Ovary (tissue), 9 donors: ENCODE data around the gene UGT1A7. TPM values are rescaled to one million over a fixed set of nuclear protein-coding genes. Genes with fewer than 3 reads are reported as not detected.

Source experiments
- DNase-seq, 5 donors: peaks; one replicate each; pipeline ENCODE4 v3.0.0-alpha.2; 2019 to 2020
- H3K27ac ChIP-seq, 2 donors: fragments of 200-600 bp; one replicate each; pipeline versions ENCODE4 v1.5.1 to v1.8.0; 2019 to 2022
- H3K27me3 ChIP-seq: fragments of 200-600 bp; one replicate; pipeline ENCODE4 v1.8.0; 2022
- H3K36me3 ChIP-seq: fragments of 200-600 bp; sonication (generic); one replicate; pipeline ENCODE4 v1.5.1; 2019
- H3K4me1 ChIP-seq: one replicate; pipeline ENCODE4 v1.8.1; 2013; ENCODE audit warnings: mild to moderate bottlenecking, moderate library complexity; ENCODE audit not compliant: insufficient read depth
- H3K4me3 ChIP-seq: fragments of 200-600 bp; sonication (generic); one replicate; pipeline ENCODE4 v1.5.1; 2017
- H3K9me3 ChIP-seq, 2 donors: fragments of 200-600 bp in 1 of 2; sonication (generic) in 1 of 2; one replicate each; pipeline versions ENCODE4 v1.5.1 to v1.8.1; 2013 to 2019; ENCODE audit warnings: mild to moderate bottlenecking in 1 of 2, moderate library complexity in 1 of 2
- CTCF ChIP-seq, 3 donors: fragments of 450-650 bp in 2 of 3; fragments of 200-600 bp in 1 of 3; IDR thresholded peaks; one replicate each; pipeline versions ENCODE4 v1.5.1 to v1.8.0; 2016 to 2022; ENCODE audit warnings: antibody characterized with exemption in 3 of 3, mild to moderate bottlenecking in 1 of 3
- EP300 ChIP-seq: sonication (generic); formaldehyde crosslinking; IDR thresholded peaks from one replicate; pipeline ENCODE4 v1.6.1; 2017; ENCODE audit warnings: antibody characterized with exemption
- POLR2A ChIP-seq: fragments of 450-650 bp; IDR thresholded peaks from one replicate; pipeline ENCODE4 v1.6.1; 2017; ENCODE audit warnings: antibody characterized with exemption, mild to moderate bottlenecking, moderate library complexity
- WGBS, 3 donors: extraction: QIAGEN DNeasy Blood & Tissue Kit in 1 of 3; methylation state at CpG; one replicate each; pipeline versions ENCODE4 v1.1.5 to v1.1.7; 2013 to 2017; 5-methylcytosine and 5-hydroxymethylcytosine counted together
- intact Hi-C, 4 donors: fragments of 100-400 bp; cut with DNase I; formaldehyde crosslinking; loops; one replicate each; pipeline versions ENCODE4 v1.11.0 to v1.15.1; 2022 to 2023
- polyA plus RNA-seq, 2 donors: library from polyadenylated mRNA; stranded (reverse); fragments of 200-250 nt in 1 of 2; fragments of 350-450 nt in 1 of 2; fragmentation: Illumina TruSeq in 1 of 2; extraction: RNeasy Lipid Tissue Mini Kit (QIAGEN cat#74804) in 1 of 2; gene quantifications; one replicate each; pipeline ENCODE4 v1.2.3, GENCODE V29; 2013 to 2014
- total RNA-seq, 7 donors: library from RNA; depleted of rRNA in 2 of 7; stranded (reverse); fragments of >200 nt in 2 of 7; fragmentation: NEBNext Ultra II Directional in 3 of 7; extraction: Animal tissue kit (Norgen Biotek cat#: 25700) in 3 of 7; gene quantifications; one replicate each; pipeline versions ENCODE4 v1.1.0 to v1.2.4, GENCODE V29; 2016 to 2023
- donor health status: DM: no; HTN: no; CAD: no; lungs with moderate emphysema.
- donor health status: DM: no; HTN: no; CAD: no.
- donor health status: Bipolar disorder and iron deficiency.
- donor health status: DM: yes; HTN: yes; CAD: no.
- donor health status: DM: no; HTN: no; CAD: no.
- donor health status: DM: yes; HTN: yes; CAD: no.

UGT1A7 gene
- total and polyA plus RNA-seq, 9 donors, result not detected

GRCh38 chr2:233796254-233796653 is 114.6 kb downstream of the UGT1A7 start:
- TF ChIP-seq CTCF (IDR thresholded peaks at IDR 0.05), result no peak
- no peak for TF ChIP-seq EP300
- WGBS, 3 donors, result 75 to 91% (median 81%) methylated on average over 9 of the region's 9 CpGs
- intact Hi-C loops, result no loop called here
- Histone ChIP-seq H3K27ac (no peak overlapping the region), H3K4me1 (no peaks in the 10 kb centered on the region), H3K27me3 (no peaks in the 10 kb centered on the region), H3K4me3 (no peak overlapping the region), H3K9me3 (no peaks in the 10 kb centered on the region), H3K36me3 (no peaks in the 10 kb centered on the region)
- no peak for DNase-seq

- Histone ChIP-seq H3K4me1 (no peaks in the 10 kb centered on the region), H3K27me3 (no peaks in the 10 kb centered on the region), H3K36me3 (no peaks in the 10 kb centered on the region), H3K4me3 (no peak overlapping the region), H3K9me3 (no peaks in the 10 kb centered on the region), H3K27ac (no peak overlapping the region)
- DNase-seq, result peak in 1 of 5 donors; percentile 9
- no peak for TF ChIP-seq EP300
- TF ChIP-seq CTCF (IDR thresholded peaks at IDR 0.05), result no peak
- no peak for TF ChIP-seq POLR2A
- WGBS, 3 donors, result 71 to 78% (median 77%) methylated on average over 14 of the region's 14 CpGs
- intact Hi-C loops, result no loop called here
Observed at GRCh38 chr2:233798335-233799086, 116.8 kb downstream of the UGT1A7 start.

GRCh38 chr2:233799087-233799665 is 117.5 kb downstream of the UGT1A7 start:
- no peak overlapping the region for H3K4me3 ChIP-seq
- no peaks in the 10 kb centered on the region for H3K9me3 ChIP-seq
- H3K36me3 ChIP-seq, result no peaks in the 10 kb centered on the region
- DNase-seq, result no peak
- intact Hi-C loops, result no loop called here
- no peaks in the 10 kb centered on the region for H3K4me1 ChIP-seq
- no peak for TF ChIP-seq EP300
- TF ChIP-seq CTCF (IDR thresholded peaks at IDR 0.05), result no peak
- no peak for TF ChIP-seq POLR2A
- no peaks in the 10 kb centered on the region for H3K27me3 ChIP-seq
- 58 to 61% (median 59%) methylated on average over 7 of the region's 7 CpGs for WGBS, 3 donors
- H3K27ac ChIP-seq, result no peak overlapping the region

- Histone ChIP-seq H3K9me3 (no peaks in the 10 kb centered on the region), H3K27ac (no peak overlapping the region), H3K27me3 (no peaks in the 10 kb centered on the region), H3K4me3 (no peak overlapping the region), H3K4me1 (no peaks in the 10 kb centered on the region), H3K36me3 (no peaks in the 10 kb centered on the region)
- intact Hi-C loops, result no loop called here
- 39 to 82% (median 42%) methylated on average over 5 of the region's 5 CpGs for WGBS, 3 donors
- DNase-seq, result peak in 2 of 5 donors; percentile 3 to 7
- TF ChIP-seq CTCF (IDR thresholded peaks at IDR 0.05) (no peak), EP300 (no peak), POLR2A (no peak)
Observed at GRCh38 chr2:233799716-233800115, 118.0 kb downstream of the UGT1A7 start.
